ENCODE data around the gene CDKAL1.

Gene CDKAL1

DNA sequence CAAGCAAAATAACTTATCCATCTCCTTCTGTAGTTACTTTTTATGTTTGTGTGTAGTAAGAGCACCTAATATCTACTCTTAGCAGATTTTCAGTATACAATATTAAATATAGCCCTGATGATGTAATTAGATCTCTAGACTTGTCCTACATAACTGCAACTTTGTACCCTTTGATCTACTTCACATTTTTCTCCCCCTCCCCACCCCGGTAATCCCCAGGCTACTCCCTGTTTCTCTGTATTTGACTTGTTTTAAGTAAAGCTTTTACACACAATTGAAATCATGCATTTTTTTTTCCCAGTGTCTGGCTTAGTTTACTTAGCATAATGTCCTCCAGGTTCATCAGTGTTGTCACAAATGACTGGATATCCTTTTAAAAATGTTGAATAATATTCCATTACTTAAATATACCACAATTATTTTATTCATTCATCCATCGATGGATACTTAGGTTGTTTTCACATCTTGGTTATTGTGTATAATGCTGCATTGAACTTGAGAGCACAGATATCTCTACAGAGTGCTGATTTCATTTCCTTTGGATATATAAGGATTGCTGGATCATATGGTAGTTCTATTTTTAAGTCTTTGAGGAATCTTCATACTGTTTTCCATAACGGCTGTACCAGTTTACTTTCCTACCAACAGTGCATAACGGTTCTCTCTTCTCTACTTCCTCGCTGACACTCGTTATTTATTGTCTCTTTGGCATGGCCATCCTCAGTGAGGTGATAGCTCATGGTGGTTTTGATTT lies 212.7 kb downstream of the CDKAL1 start:
- DNase-seq (no peak), ATAC-seq (ENCODE audit: insufficient read depth, low read depth) (no peak)
- no peaks in the 10 kb centered on the region for H4K20me1 ChIP-seq (ENCODE audit: insufficient read depth, low read length)
- H2AFZ ChIP-seq (ENCODE audit: low read depth, low read length) = no peak overlapping the region
- H3K36me3 ChIP-seq (ENCODE audit: insufficient read depth, low read length) = no peaks in the 10 kb centered on the region
- TF ChIP-seq, protein P1, sequence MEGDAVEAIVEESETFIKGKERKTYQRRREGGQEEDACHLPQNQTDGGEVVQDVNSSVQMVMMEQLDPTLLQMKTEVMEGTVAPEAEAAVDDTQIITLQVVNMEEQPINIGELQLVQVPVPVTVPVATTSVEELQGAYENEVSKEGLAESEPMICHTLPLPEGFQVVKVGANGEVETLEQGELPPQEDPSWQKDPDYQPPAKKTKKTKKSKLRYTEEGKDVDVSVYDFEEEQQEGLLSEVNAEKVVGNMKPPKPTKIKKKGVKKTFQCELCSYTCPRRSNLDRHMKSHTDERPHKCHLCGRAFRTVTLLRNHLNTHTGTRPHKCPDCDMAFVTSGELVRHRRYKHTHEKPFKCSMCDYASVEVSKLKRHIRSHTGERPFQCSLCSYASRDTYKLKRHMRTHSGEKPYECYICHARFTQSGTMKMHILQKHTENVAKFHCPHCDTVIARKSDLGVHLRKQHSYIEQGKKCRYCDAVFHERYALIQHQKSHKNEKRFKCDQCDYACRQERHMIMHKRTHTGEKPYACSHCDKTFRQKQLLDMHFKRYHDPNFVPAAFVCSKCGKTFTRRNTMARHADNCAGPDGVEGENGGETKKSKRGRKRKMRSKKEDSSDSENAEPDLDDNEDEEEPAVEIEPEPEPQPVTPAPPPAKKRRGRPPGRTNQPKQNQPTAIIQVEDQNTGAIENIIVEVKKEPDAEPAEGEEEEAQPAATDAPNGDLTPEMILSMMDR (IDR thresholded peaks at IDR 0.05; ENCODE audit: borderline replicate concordance, extremely low read depth, low read length, poor library complexity, severe bottlenecking) = no peak
- no peak for TF ChIP-seq EZH2 (IDR thresholded peaks at IDR 0.05; ENCODE audit: borderline replicate concordance, low read depth, low read length, severe bottlenecking)
- H3K79me2 ChIP-seq (ENCODE audit: insufficient read depth, low read length) = no peaks in the 10 kb centered on the region
- H3K27me3 ChIP-seq (ENCODE audit: insufficient read depth, low read length, poor library complexity) = no peaks in the 10 kb centered on the region
- no peaks in the 10 kb centered on the region for H3K9me3 ChIP-seq (ENCODE audit: insufficient read depth, low read length, severe bottlenecking)
- no peak overlapping the region for H3K27ac ChIP-seq (ENCODE audit: low read length)
- H3K4me2 ChIP-seq (ENCODE audit: insufficient read depth, low read length) = no peak overlapping the region
- H3K4me3 ChIP-seq (ENCODE audit: low read depth in 1 of 2, low read length in 2 of 2) = no peak overlapping the region
- H3K4me1 ChIP-seq (ENCODE audit: insufficient read depth, low read length) = 0 out of 2 replicates have a peak, but pooled peaks cover 3% of the 10 kb centered on the region
- H3K9ac ChIP-seq (ENCODE audit: low read depth, low read length) = no peak overlapping the region

DNA sequence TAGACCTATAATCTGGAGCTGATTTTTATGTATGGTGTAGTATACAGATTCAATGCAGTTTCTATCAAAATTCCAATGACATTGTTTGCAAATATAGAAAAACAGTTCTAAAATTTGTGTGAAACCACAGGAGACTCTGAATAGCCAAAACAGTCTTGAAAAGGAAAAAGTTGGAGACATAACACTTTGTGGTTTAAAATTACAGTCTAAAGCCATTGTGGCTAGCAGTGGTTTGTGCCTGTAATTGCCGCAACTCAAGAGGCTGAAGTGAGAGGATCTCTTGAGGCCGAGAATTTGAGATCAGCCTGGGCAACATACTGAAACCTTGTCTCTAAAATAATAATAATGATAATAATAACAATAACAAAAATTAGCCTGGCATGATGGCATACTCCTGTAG lies 213.7 kb downstream of the CDKAL1 start:
- TF ChIP-seq EZH2 (IDR thresholded peaks at IDR 0.05; ENCODE audit: borderline replicate concordance, low read depth, low read length, severe bottlenecking) = no peak
- TF ChIP-seq, protein P1 (IDR thresholded peaks at IDR 0.05; ENCODE audit: borderline replicate concordance, extremely low read depth, low read length, poor library complexity, severe bottlenecking) = no peak

DNA sequence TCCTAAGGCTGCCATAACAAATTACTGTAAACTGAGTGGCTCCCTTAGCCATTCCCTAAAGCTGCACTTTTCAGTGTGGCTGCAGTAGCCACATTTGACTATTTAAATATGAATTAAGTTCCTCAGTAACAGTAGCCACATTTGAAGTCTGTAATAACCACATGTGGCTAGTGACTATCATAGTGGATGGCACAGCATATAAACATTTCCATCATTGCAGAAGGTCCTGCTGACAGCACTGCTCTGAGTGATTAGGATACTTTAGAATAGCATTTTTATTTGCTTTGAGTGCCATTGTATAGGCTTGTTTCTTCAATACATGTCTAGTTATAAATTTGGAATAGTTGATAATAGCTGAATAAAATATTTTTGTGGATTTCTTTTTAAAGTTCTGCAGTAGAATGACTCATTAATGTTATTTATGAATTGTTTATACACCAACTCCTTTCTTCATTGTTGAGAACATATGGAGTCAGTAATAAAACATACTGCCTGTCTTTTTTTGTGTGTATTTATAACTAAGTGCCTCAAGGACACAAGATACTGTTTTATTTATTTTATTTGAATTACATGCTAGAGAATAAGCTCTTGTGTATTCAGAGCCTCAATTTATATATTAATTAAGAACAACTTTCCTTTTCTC lies 217.2 kb downstream of the CDKAL1 start:
- Histone ChIP-seq H3K4me3 (ENCODE audit: low read depth in 1 of 2, low read length in 2 of 2) (no peak overlapping the region), H3K79me2 (ENCODE audit: insufficient read depth, low read length) (0 out of 2 replicates have a peak, but pooled peaks cover 2% of the 10 kb centered on the region), H3K4me2 (ENCODE audit: insufficient read depth, low read length) (no peak overlapping the region), H3K4me1 (ENCODE audit: insufficient read depth, low read length) (no peaks in the 10 kb centered on the region), H4K20me1 (ENCODE audit: insufficient read depth, low read length) (no peaks in the 10 kb centered on the region), H3K27me3 (ENCODE audit: insufficient read depth, low read length, poor library complexity) (no peaks in the 10 kb centered on the region), H2AFZ (ENCODE audit: low read depth, low read length) (no peak overlapping the region), H3K27ac (ENCODE audit: low read length) (no peak overlapping the region), H3K9me3 (ENCODE audit: insufficient read depth, low read length, severe bottlenecking) (no peaks in the 10 kb centered on the region), H3K36me3 (ENCODE audit: insufficient read depth, low read length) (no peaks in the 10 kb centered on the region; the same call in 1 of the 2 replicates), H3K9ac (ENCODE audit: low read depth, low read length) (no peak overlapping the region)
- TF ChIP-seq, protein P1 (IDR thresholded peaks at IDR 0.05; ENCODE audit: borderline replicate concordance, extremely low read depth, low read length, poor library complexity, severe bottlenecking) = no peak
- no peak for TF ChIP-seq EZH2 (IDR thresholded peaks at IDR 0.05; ENCODE audit: borderline replicate concordance, low read depth, low read length, severe bottlenecking)
- DNase-seq = no peak
- ATAC-seq (ENCODE audit: insufficient read depth, low read depth) = no peak

More for the DNA sequence above, 213.7 kb downstream of the CDKAL1 start:
- no peak for DNase-seq
- H3K9ac ChIP-seq (ENCODE audit: low read depth, low read length) = no peak overlapping the region
- no peaks in the 10 kb centered on the region for H3K79me2 ChIP-seq (ENCODE audit: insufficient read depth, low read length)
- no peaks in the 10 kb centered on the region for H3K9me3 ChIP-seq (ENCODE audit: insufficient read depth, low read length, severe bottlenecking)
- H2AFZ ChIP-seq (ENCODE audit: low read depth, low read length) = no peak overlapping the region
- 0 out of 2 replicates have a peak, but pooled peaks cover 3% of the 10 kb centered on the region for H3K4me1 ChIP-seq (ENCODE audit: insufficient read depth, low read length)
- no peak for ATAC-seq (ENCODE audit: insufficient read depth, low read depth)
- no peak overlapping the region for H3K4me2 ChIP-seq (ENCODE audit: insufficient read depth, low read length)
- H4K20me1 ChIP-seq (ENCODE audit: insufficient read depth, low read length) = no peaks in the 10 kb centered on the region
- H3K27me3 ChIP-seq (ENCODE audit: insufficient read depth, low read length, poor library complexity) = no peaks in the 10 kb centered on the region
- no peak overlapping the region for H3K4me3 ChIP-seq (ENCODE audit: low read depth in 1 of 2, low read length in 2 of 2)
- H3K36me3 ChIP-seq (ENCODE audit: insufficient read depth, low read length) = no peaks in the 10 kb centered on the region
- H3K27ac ChIP-seq (ENCODE audit: low read length) = no peak overlapping the region

Measured in DND-41 (cell line).